ENCODE data around the gene TJP1. TPM values are rescaled to one million over a fixed set of nuclear protein-coding genes. Genes with fewer than 3 reads are reported as not detected.

The TJP1 gene
- 28.1 and 31.6 TPM in 2 replicates for total RNA-seq (2014; rRNA removed; shearing (Covaris generic))

DNA sequence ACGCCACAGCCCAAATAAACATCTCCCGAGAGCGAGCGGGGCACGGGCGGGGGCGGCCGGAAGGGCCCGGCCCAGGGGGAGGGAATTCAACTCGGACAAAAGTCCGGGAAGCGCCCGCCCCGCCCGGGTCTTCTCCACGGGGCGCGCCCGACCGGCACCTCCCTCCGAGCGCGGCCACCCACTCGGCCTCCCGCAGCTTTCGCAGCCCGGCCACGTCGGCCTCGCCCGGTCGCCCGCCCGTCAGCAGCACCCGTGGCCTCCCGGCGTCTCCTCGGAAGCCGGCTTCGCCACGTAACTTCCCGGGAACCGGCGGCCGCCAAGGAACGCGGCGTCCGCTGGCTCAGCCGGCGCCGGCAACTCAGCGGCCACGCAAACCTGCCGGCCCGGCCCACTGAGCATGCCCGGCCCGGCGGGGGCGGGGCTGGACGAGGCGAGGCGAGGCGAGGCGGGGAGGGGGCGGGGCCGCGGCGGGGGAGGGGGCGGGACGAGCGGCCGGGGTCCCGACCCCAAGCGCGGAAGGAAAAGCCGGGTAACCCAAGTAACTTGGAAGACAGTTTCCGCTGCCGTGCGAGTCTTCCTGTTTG, at the start of gene TJP1:
Gene TJP1, minus strand, starts transcription at position 369 of the 584 bp plus-strand sequence. CDS start 440 bp downstream, outside the sequence.
- DNase-seq (ENCODE audit: low read depth) = peak; percentile 75

DNA sequence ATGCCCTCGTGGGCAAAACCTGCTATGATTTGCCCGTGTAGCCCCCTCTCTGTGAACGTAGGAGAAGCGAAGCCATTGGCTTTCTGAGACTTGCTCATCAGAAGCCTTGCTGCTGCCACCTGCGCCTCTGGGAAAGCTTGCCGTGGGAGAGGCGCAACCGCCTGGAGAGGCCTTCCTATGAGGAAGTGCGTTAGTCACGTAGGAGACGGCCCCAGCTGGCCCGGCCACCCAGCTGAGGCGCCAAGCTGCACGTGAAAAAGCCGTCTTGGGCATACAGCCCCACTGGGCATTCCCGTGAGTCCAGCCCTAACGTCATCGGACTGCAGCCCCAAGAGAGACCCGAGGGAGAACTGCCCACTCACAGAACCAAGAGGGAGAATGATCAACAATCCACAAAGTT, 49.1 kb upstream of the TJP1 start:
- DNase-seq (ENCODE audit: low read depth) = peak; percentile 56

DNA sequence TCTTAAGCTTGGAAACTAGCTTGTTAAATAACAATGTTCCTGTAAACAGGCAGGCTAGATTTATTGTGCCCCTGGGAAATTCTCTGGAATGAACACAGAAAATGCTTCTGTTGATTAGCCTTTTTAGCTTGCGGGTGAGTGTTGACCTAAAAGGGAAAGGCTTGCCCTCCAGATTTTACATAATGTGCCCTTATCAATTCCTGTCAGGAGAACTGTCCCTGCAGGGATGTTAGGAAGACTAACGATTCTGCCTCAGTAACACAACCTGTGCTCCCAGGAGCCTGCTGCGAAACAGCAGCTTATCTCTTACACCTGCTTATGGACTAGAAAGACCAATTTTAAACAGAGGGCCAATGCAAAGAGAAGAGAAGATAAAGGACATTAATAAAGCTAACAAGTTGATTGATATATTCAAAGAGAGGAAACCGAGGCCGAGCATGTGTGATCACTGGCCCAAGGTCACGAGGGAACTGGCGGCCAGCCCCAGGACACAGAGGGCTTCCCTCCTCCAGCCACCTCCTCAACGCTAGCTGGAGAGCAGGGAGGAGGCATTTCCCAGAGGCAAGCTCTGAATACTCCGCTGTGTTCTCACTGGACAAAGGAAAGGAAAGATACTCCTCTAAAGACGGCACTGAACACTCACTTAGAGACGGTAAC, 48.4 kb upstream of the TJP1 start:
- no peak for DNase-seq (ENCODE audit: low read depth)

DNA sequence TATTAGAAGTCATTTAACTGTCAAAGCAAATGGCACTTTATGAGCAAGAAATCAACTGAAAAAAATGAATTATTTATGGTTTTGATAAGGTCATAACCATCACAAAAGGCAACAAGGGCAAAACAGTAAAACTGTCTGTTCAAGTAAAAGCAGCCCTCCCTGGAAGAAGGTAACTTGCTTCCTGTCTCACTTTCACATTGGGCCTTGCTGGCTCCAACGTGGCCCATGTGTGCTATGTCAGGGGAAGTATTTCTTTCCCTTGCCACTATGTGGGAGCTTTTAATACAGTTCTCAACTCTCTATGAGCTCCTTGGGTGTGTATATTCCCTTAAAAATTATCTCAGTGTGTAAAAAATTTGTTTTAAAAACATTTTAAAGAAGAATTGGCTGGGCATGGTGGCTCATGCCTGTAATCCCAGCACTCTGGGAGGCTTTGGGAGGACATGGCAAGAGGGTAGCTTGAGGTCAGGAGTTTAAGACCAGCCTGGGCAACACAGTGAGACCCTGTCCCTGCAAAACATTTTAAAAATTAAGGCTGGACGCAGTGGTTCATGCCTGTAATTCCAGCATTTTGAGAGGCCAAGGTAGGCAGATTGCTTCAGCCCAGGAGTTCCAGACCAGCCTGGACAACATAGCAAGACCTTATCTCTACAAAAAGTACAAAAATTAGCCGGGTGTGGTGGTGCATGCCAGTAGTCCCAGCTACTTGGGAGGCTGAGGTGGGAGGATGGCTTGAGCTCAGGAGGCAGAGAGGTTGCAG, 45.2 kb upstream of the TJP1 start:
- no peak for DNase-seq (ENCODE audit: low read depth)

GRCh38 chr15:29866337-29866736, 44.1 kb upstream of the TJP1 start:
- DNase-seq (ENCODE audit: low read depth) = no peak

DNA sequence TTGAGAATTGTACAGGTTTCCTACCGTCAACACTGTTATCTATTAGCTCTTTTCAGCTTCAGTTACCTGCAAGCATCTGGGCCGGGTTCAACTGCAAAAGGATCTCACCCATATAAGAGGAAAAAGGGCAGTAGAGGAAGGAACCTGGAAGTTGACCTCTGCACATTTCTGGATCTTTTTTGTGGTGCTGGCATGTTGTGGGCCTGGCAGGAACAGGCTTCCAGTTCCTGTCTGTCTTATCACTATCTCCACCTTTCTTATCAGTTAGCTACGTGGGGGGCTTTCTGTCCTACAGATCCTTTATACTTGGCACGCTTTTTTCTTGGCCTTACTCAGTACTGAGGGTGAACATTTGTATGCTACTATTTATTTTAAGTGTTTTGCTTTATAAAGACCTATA, 42.2 kb upstream of the TJP1 start:
- no peak for DNase-seq (ENCODE audit: low read depth)

DNA sequence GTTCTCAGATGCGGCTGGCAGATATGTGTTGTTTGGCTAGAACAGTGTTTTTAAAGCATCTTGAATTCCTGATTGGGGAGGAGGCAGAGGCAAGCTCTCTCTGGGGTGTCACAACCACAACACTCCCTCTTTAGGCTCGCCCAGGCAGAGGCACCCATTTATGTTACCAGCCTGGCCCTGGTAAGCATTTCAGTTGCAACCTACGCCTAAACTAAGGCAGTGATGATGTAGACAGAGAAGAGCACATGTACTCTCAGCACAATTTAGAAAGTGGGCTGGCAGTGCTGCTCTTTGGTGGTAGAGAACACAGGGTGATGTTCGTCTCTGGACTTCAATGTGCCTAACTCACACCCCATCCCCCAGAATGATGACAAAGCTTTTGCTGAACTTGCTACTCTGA, 41.2 kb upstream of the TJP1 start:
- DNase-seq (ENCODE audit: low read depth) = no peak

DNA sequence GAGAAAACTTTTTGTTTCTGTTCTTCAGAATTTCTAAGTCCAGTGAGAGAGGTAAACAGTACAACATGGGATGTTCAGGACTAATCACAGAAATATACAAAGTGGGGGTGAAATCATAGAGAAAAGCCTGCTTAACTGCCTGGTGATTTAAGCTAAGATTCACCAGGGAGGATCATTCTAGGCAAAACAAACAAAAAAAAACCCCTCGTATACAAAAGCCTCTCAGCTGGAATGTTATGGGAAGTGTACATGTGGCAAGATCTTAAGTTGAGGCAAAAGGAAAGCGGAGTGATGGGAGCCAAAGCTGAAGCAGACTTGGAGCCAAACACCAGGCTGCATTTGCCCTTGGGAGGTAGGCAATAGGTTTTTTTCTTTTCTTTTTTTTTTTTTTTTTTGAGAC, 40.0 kb upstream of the TJP1 start:
- no peak for DNase-seq (ENCODE audit: low read depth)

DNA sequence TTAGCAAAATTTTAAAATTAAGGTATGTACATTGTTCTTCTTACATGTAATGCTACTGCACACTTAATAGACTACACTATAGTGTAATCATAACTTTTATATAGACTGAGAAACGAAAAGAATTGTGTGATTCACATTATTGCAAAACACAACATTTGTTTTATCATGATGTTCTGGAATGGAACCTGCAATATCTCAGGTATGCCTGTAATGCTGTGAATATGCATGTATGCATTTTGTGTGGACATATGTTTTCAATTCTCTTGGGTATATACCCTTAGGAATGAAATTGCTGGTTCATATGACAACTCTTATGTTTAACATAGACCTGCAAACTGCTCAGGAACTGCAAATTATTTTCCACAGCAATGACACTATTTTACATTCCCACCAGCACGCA, 38.6 kb upstream of the TJP1 start:
- no peak for DNase-seq (ENCODE audit: low read depth)

GRCh38 chr15:29859973-29860715, 37.9 kb upstream of the TJP1 start:
- peak; percentile 79 for DNase-seq (ENCODE audit: low read depth)

GRCh38 chr15:29859293-29859692, 37.0 kb upstream of the TJP1 start:
- no peak for DNase-seq (ENCODE audit: low read depth)

GRCh38 chr15:29857221-29857789, 35.0 kb upstream of the TJP1 start:
- no peak for DNase-seq (ENCODE audit: low read depth)

- DNase-seq (ENCODE audit: low read depth) = peak; percentile 82
Measured at GRCh38 chr15:29854413-29854812, 32.1 kb upstream of the TJP1 start.

- no peak for DNase-seq (ENCODE audit: low read depth)
Measured at GRCh38 chr15:29853211-29853987, 31.1 kb upstream of the TJP1 start.

DNA sequence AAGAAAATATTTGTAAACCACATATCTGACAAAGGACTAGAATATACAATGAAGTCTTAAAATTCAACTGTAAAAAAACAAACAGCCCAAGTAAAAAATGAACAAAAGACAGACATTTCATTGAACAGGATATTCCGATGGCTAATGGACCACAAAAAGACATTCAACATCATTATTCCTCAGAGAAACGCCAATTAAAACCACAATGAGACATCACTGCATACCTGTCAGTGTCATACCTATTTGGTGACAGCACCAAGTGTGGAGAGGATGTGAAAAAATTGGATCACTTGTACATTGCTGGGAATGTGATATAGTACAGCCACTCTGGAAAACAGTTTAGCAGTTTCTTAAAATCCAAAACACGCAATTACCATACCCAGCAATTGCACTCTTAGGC, 29.9 kb upstream of the TJP1 start:
- no peak for DNase-seq (ENCODE audit: low read depth)

DNA sequence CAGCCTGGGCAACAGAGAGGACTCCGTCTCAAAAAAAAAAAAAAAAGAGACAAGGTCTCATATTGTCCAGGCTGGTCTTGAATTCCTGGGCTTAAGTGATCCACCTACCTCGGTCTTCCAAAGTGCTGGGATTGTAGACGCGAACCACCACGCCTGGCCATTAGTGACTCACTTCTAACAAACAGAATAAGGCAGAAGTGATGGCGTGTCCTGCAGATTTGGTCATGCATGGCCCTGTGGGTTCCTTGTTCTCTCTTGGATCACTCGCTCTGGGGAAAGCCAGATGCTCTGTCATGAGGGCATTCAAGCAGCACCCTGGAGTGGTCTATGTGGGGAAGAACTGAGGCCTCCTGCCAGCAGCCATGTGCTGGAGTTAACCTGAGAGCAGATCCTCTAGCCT, 27.4 kb upstream of the TJP1 start:
- peak; percentile 54 for DNase-seq (ENCODE audit: low read depth)

GRCh38 chr15:29849218-29849617, 26.9 kb upstream of the TJP1 start:
- DNase-seq (ENCODE audit: low read depth) = no peak

- DNase-seq (ENCODE audit: low read depth) = peak; percentile 35
Measured at GRCh38 chr15:29844290-29844903, 22.1 kb upstream of the TJP1 start.

DNA sequence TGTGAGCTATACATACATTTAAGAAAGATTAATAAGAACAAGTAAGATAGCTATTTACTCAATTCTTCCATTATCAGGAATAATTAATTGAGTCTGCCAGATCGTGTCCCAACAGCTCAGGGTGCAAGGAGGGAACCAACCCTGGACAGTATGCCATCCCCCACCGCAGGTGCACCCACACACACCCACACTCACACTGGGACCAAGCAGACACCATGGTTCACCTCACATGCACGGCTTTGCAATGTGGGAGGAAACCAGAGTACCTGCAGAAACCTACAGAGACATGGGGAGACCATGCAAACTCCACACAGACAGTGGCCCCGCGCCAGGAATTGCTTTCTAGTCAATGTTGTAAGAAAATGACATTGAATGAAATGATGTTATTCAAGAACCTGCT, 20.0 kb upstream of the TJP1 start:
- no peak for DNase-seq (ENCODE audit: low read depth)

- no peak for DNase-seq (ENCODE audit: low read depth)
Measured at GRCh38 chr15:29840926-29841325, 18.7 kb upstream of the TJP1 start.

DNA sequence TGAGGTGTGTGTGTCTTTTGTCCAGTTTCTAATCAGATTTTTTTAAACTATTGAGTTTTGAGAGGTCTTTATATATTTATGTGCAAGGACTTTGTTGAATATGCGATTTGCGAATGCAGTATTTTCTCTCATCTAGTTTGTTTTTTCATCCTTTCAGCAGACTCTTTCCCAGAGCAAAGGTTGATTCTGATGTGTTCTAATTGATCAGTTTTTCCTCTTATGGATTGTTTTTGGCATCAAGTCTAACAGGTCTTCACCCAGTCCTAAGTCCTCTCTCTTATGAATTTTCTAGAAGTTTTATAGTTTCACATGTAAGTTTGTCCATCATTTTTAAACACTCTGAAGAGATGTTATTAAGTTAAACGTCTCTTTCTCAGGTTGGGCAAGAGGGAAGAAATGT, 17.8 kb upstream of the TJP1 start:
- no peak for DNase-seq (ENCODE audit: low read depth)
